A549 (cell line): ENCODE results near the gene GHITM.

ENCODE experiments used
- CEBPB ChIP-seq, 2 experiments: fragments of >200 bp in 1 of 2; sonication (Bioruptor Twin) in 1 of 2; formaldehyde crosslinking in 1 of 2; IDR thresholded peaks; 2 replicates each; pipeline ENCODE4 v1.6.1; 2012 to 2016
- MAFK ChIP-seq: fragments of 450-650 bp; IDR thresholded peaks from 2 replicates; pipeline ENCODE4 v1.6.1; 2014; ENCODE audit not compliant: partially characterized antibody
- MAZ ChIP-seq: fragments of 150-350 bp; IDR thresholded peaks from 2 replicates; pipeline ENCODE4 v1.6.1; 2014; ENCODE audit warnings: antibody characterized with exemption, low read depth, low read length, borderline replicate concordance
- NR3C1 ChIP-seq: fragments of >200 bp; sonication (Bioruptor Twin); formaldehyde crosslinking; IDR thresholded peaks from 3 replicates; pipeline ENCODE4 v1.6.1; 2017
- POLR2A ChIP-seq: IDR thresholded peaks from 2 replicates; pipeline ENCODE4 v1.6.1; 2012; ENCODE audit warnings: mild to moderate bottlenecking, low read length
- RAD21 ChIP-seq, 2 experiments: fragments of >200 bp in 1 of 2; sonication (Bioruptor Twin) in 1 of 2; formaldehyde crosslinking in 1 of 2; IDR thresholded peaks in 1 of 2; conservative IDR thresholded peaks in 1 of 2; 2 replicates in 1 of 2; 3 replicates in 1 of 2; pipeline ENCODE4 v1.6.1; 2012 to 2018; ENCODE audit warnings: inconsistent platforms in 1 of 2
- RARB ChIP-seq: fragments of 250-450 bp; sonication (Bioruptor Pico); IDR thresholded peaks from 2 replicates; pipeline ENCODE4 v1.8.0; 2021; ENCODE audit warnings: mild to moderate bottlenecking, moderate library complexity
- ZSCAN20 ChIP-seq: fragments of 250-450 bp; sonication (Bioruptor Pico); IDR thresholded peaks from 2 replicates; pipeline ENCODE4 v1.8.0; 2022; ENCODE audit warnings: mild to moderate bottlenecking, moderate library complexity
- TF ChIP-seq, protein P1 (sequence below): fragments of 200-600 bp; sonication (generic); IDR thresholded peaks from 2 replicates; pipeline ENCODE4 v1.6.1; 2016; ENCODE audit warnings: antibody characterized with exemption, mild to moderate bottlenecking, moderate library complexity
- TF ChIP-seq, protein P2 (sequence below): fragments of >200 bp; sonication (Bioruptor Twin); formaldehyde crosslinking; IDR thresholded peaks from 3 replicates; pipeline ENCODE4 v1.5.1; 2016
- TF ChIP-seq, protein P3 (sequence below): fragments of 150-350 bp; IDR thresholded peaks from 2 replicates; pipeline ENCODE4 v1.6.1; 2014; ENCODE audit warnings: low read depth, mild to moderate bottlenecking, low read length

DNA sequence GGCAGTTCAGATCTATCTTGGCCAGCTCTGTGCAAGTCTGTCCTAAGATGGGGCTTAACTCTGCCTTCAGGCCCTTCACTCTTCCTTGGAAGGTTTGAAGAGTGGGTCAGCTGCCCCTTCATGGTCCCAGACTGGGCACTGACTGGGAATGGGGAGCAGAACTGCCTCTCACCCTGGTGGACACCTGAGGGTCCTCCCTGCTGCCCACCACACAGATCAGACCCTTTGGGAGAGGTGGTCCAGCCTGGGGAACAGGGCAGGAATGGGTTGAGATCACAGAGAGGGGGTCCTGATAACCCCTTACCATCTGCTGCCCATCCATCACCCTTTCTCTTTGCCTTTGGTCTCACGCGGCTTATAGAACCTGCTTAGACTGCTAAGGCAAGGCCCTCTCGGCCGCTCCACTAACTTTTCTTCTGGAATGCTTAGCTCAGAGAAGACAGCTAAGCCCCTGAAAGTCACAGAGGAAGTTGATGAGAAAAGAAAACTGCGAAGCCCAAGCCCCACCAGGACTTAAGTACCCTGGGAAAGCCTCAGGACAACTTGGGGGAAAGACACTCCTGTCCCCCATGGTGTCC is 54.6 kb downstream of the GHITM start:
- no peak for TF ChIP-seq RAD21 (conservative IDR thresholded peaks at IDR 0.05 in 1 of 2, IDR thresholded peaks at IDR 0.05 in 1 of 2)
- TF ChIP-seq CEBPB (IDR thresholded peaks at IDR 0.05), result no peak
- TF ChIP-seq, protein P1, sequence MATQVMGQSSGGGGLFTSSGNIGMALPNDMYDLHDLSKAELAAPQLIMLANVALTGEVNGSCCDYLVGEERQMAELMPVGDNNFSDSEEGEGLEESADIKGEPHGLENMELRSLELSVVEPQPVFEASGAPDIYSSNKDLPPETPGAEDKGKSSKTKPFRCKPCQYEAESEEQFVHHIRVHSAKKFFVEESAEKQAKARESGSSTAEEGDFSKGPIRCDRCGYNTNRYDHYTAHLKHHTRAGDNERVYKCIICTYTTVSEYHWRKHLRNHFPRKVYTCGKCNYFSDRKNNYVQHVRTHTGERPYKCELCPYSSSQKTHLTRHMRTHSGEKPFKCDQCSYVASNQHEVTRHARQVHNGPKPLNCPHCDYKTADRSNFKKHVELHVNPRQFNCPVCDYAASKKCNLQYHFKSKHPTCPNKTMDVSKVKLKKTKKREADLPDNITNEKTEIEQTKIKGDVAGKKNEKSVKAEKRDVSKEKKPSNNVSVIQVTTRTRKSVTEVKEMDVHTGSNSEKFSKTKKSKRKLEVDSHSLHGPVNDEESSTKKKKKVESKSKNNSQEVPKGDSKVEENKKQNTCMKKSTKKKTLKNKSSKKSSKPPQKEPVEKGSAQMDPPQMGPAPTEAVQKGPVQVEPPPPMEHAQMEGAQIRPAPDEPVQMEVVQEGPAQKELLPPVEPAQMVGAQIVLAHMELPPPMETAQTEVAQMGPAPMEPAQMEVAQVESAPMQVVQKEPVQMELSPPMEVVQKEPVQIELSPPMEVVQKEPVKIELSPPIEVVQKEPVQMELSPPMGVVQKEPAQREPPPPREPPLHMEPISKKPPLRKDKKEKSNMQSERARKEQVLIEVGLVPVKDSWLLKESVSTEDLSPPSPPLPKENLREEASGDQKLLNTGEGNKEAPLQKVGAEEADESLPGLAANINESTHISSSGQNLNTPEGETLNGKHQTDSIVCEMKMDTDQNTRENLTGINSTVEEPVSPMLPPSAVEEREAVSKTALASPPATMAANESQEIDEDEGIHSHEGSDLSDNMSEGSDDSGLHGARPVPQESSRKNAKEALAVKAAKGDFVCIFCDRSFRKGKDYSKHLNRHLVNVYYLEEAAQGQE, result no peak
- TF ChIP-seq MAZ, result no peak
- TF ChIP-seq, protein P2, sequence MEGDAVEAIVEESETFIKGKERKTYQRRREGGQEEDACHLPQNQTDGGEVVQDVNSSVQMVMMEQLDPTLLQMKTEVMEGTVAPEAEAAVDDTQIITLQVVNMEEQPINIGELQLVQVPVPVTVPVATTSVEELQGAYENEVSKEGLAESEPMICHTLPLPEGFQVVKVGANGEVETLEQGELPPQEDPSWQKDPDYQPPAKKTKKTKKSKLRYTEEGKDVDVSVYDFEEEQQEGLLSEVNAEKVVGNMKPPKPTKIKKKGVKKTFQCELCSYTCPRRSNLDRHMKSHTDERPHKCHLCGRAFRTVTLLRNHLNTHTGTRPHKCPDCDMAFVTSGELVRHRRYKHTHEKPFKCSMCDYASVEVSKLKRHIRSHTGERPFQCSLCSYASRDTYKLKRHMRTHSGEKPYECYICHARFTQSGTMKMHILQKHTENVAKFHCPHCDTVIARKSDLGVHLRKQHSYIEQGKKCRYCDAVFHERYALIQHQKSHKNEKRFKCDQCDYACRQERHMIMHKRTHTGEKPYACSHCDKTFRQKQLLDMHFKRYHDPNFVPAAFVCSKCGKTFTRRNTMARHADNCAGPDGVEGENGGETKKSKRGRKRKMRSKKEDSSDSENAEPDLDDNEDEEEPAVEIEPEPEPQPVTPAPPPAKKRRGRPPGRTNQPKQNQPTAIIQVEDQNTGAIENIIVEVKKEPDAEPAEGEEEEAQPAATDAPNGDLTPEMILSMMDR, result no peak
- TF ChIP-seq MAFK, result no peak
- no peak for TF ChIP-seq NR3C1
- no peak for TF ChIP-seq ZSCAN20 (CRISPR knock-in tag)
- TF ChIP-seq RARB, result no peak
- TF ChIP-seq, protein P3, sequence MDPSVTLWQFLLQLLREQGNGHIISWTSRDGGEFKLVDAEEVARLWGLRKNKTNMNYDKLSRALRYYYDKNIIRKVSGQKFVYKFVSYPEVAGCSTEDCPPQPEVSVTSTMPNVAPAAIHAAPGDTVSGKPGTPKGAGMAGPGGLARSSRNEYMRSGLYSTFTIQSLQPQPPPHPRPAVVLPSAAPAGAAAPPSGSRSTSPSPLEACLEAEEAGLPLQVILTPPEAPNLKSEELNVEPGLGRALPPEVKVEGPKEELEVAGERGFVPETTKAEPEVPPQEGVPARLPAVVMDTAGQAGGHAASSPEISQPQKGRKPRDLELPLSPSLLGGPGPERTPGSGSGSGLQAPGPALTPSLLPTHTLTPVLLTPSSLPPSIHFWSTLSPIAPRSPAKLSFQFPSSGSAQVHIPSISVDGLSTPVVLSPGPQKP, result no peak
- TF ChIP-seq POLR2A, result no peak
